ENCODE results near the gene HEBP1. TPM values are rescaled to one million over a fixed set of nuclear protein-coding genes. Genes with fewer than 3 reads are reported as not detected.

The HEBP1 gene
- total RNA-seq, 6 donors from 2014 or later = 25.1 to 70.9 (median 63.7) TPM

GRCh38 chr12:13011098-13011497 lies 11.0 kb upstream of the HEBP1 start:
- 88 to 99% methylated on average over 6 of the region's 6 CpGs for WGBS, 2 donors
- Histone ChIP-seq H3K4me3 (no peak overlapping the region), H3K36me3 (no peaks in the 10 kb centered on the region), H3K9me3 (no peaks in the 10 kb centered on the region), H3K27ac (no peak overlapping the region), H3K4me1 (no peaks in the 10 kb centered on the region), H3K27me3 (no peaks in the 10 kb centered on the region)
- ATAC-seq (ENCODE audit: low FRiP score in 2 of 2) = no peak
- DNase-seq = no peak
- TF ChIP-seq CTCF (IDR thresholded peaks at IDR 0.05) (no peak), POLR2AphosphoS5 (IDR thresholded peaks at IDR 0.05) (no peak), EP300 (IDR thresholded peaks at IDR 0.05) (no peak), POLR2A (IDR thresholded peaks at IDR 0.05) (no peak)

GRCh38 chr12:13008741-13009380 lies 8.8 kb upstream of the HEBP1 start:
- Histone ChIP-seq H3K27ac (no peak overlapping the region), H3K9me3 (no peaks in the 10 kb centered on the region), H3K4me1 (peaks cover 0 to 9% (median 0%) of the 10 kb centered on the region in 4 donors), H3K36me3 (no peaks in the 10 kb centered on the region), H3K27me3 (no peaks in the 10 kb centered on the region), H3K4me3 (no peak overlapping the region)
- ATAC-seq (ENCODE audit: low FRiP score in 2 of 2) (no peak), DNase-seq (no peak)
- 92 to 95% methylated on average over 5 of the region's 5 CpGs for WGBS, 2 donors
- TF ChIP-seq CTCF (IDR thresholded peaks at IDR 0.05) (no peak), POLR2AphosphoS5 (IDR thresholded peaks at IDR 0.05) (no peak), EP300 (IDR thresholded peaks at IDR 0.05) (no peak), POLR2A (IDR thresholded peaks at IDR 0.05) (no peak)

GRCh38 chr12:13007496-13008233 lies 7.6 kb upstream of the HEBP1 start:
- Histone ChIP-seq H3K27me3 (no peaks in the 10 kb centered on the region), H3K27ac (no peak overlapping the region), H3K4me3 (no peak overlapping the region), H3K9me3 (no peaks in the 10 kb centered on the region), H3K4me1 (peaks cover 0 to 9% (median 0%) of the 10 kb centered on the region in 4 donors), H3K36me3 (no peaks in the 10 kb centered on the region)
- no peak for TF ChIP-seq CTCF (IDR thresholded peaks at IDR 0.05)
- TF ChIP-seq POLR2AphosphoS5 (IDR thresholded peaks at IDR 0.05) = no peak
- TF ChIP-seq EP300 (IDR thresholded peaks at IDR 0.05) = no peak
- TF ChIP-seq POLR2A (IDR thresholded peaks at IDR 0.05) = no peak
- no peak for ATAC-seq (ENCODE audit: low FRiP score in 2 of 2)
- DNase-seq = no peak
- 93% methylated on average over 7 of the region's 7 CpGs for WGBS, 2 donors

- Histone ChIP-seq H3K36me3 (no peaks in the 10 kb centered on the region), H3K4me1 (peaks cover 0 to 16% (median 10%) of the 10 kb centered on the region in 4 donors), H3K27me3 (no peaks in the 10 kb centered on the region), H3K4me3 (no peak overlapping the region), H3K27ac (no peak overlapping the region), H3K9me3 (no peaks in the 10 kb centered on the region)
- ATAC-seq (ENCODE audit: low FRiP score in 2 of 2) = no peak
- no peak for DNase-seq
- TF ChIP-seq POLR2AphosphoS5 (IDR thresholded peaks at IDR 0.05) (no peak), EP300 (IDR thresholded peaks at IDR 0.05) (no peak)
- WGBS, 2 donors = 100% methylated on average over 2 of the region's 2 CpGs
These were observed 5.6 kb upstream of the HEBP1 start for GRCh38 chr12:13005649-13006048.

- TF ChIP-seq POLR2AphosphoS5 (IDR thresholded peaks at IDR 0.05) (no peak), EP300 (IDR thresholded peaks at IDR 0.05) (no peak), CTCF (IDR thresholded peaks at IDR 0.05) (no peak), POLR2A (IDR thresholded peaks at IDR 0.05) (no peak)
- no peak for ATAC-seq (ENCODE audit: low FRiP score in 2 of 2)
- no peaks in the 10 kb centered on the region for H3K9me3 ChIP-seq
- no peaks in the 10 kb centered on the region for H3K27me3 ChIP-seq
- H3K4me1 ChIP-seq = peaks cover 0 to 16% (median 11%) of the 10 kb centered on the region in 4 donors
- 58 to 60% methylated on average over 3 of the region's 3 CpGs for WGBS, 2 donors
- no peak overlapping the region for H3K4me3 ChIP-seq
- no peak for DNase-seq
- H3K36me3 ChIP-seq = no peaks in the 10 kb centered on the region
- H3K27ac ChIP-seq = no peak overlapping the region
These were observed 4.9 kb upstream of the HEBP1 start for GRCh38 chr12:13004986-13005385.

Data from upper lobe of left lung (tissue), 6 donors.